Neural cell (in vitro differentiated cells): ENCODE results near the gene TMEM123.

Experiments
- EZH2 ChIP-seq: fragments of 200-600, 300-800 bp; shearing (Covaris generic), sonication (generic); IDR thresholded peaks from 2 replicates; pipeline ENCODE4 v1.6.1; 2014; ENCODE audit warnings: antibody characterized with exemption, low read length, borderline replicate concordance, mild to moderate bottlenecking; ENCODE audit not compliant: insufficient read depth, poor library complexity, severe bottlenecking
- MXI1 ChIP-seq: fragments of 450-650 bp; conservative IDR thresholded peaks from 2 replicates; pipeline ENCODE4 v1.6.1; 2014; ENCODE audit warnings: antibody characterized with exemption, mild to moderate bottlenecking; ENCODE audit not compliant: poor library complexity, severe bottlenecking
- TAF1 ChIP-seq: IDR thresholded peaks from 2 replicates; pipeline ENCODE4 v1.6.1; 2012; ENCODE audit warnings: low read depth
- TF ChIP-seq, protein P1 (sequence below): fragments of 450-650 bp; IDR thresholded peaks from 2 replicates; pipeline ENCODE4 v1.5.1; 2014; ENCODE audit warnings: antibody characterized with exemption, mild to moderate bottlenecking, moderate library complexity; ENCODE audit not compliant: poor library complexity, severe bottlenecking
- TF ChIP-seq, protein P2 (sequence below): IDR thresholded peaks from 2 replicates; pipeline ENCODE4 v1.6.1; 2012; ENCODE audit warnings: borderline replicate concordance

- TF ChIP-seq, protein P1, sequence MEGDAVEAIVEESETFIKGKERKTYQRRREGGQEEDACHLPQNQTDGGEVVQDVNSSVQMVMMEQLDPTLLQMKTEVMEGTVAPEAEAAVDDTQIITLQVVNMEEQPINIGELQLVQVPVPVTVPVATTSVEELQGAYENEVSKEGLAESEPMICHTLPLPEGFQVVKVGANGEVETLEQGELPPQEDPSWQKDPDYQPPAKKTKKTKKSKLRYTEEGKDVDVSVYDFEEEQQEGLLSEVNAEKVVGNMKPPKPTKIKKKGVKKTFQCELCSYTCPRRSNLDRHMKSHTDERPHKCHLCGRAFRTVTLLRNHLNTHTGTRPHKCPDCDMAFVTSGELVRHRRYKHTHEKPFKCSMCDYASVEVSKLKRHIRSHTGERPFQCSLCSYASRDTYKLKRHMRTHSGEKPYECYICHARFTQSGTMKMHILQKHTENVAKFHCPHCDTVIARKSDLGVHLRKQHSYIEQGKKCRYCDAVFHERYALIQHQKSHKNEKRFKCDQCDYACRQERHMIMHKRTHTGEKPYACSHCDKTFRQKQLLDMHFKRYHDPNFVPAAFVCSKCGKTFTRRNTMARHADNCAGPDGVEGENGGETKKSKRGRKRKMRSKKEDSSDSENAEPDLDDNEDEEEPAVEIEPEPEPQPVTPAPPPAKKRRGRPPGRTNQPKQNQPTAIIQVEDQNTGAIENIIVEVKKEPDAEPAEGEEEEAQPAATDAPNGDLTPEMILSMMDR: no peak
- TF ChIP-seq EZH2 (no peak), MXI1 (no peak), TAF1 (no peak)
- TF ChIP-seq, protein P2, sequence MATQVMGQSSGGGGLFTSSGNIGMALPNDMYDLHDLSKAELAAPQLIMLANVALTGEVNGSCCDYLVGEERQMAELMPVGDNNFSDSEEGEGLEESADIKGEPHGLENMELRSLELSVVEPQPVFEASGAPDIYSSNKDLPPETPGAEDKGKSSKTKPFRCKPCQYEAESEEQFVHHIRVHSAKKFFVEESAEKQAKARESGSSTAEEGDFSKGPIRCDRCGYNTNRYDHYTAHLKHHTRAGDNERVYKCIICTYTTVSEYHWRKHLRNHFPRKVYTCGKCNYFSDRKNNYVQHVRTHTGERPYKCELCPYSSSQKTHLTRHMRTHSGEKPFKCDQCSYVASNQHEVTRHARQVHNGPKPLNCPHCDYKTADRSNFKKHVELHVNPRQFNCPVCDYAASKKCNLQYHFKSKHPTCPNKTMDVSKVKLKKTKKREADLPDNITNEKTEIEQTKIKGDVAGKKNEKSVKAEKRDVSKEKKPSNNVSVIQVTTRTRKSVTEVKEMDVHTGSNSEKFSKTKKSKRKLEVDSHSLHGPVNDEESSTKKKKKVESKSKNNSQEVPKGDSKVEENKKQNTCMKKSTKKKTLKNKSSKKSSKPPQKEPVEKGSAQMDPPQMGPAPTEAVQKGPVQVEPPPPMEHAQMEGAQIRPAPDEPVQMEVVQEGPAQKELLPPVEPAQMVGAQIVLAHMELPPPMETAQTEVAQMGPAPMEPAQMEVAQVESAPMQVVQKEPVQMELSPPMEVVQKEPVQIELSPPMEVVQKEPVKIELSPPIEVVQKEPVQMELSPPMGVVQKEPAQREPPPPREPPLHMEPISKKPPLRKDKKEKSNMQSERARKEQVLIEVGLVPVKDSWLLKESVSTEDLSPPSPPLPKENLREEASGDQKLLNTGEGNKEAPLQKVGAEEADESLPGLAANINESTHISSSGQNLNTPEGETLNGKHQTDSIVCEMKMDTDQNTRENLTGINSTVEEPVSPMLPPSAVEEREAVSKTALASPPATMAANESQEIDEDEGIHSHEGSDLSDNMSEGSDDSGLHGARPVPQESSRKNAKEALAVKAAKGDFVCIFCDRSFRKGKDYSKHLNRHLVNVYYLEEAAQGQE: no peak
Measured at GRCh38 chr11:102456381-102456780, 3.8 kb upstream of the TMEM123 start.
